Measurements from ENCODE around the gene ADGRL1.
"Not testable (repeated sequence)": the region's sequence is repeated elsewhere in the genome, so short reads cannot be mapped to it uniquely, and the experiment has no call there.

DNA sequence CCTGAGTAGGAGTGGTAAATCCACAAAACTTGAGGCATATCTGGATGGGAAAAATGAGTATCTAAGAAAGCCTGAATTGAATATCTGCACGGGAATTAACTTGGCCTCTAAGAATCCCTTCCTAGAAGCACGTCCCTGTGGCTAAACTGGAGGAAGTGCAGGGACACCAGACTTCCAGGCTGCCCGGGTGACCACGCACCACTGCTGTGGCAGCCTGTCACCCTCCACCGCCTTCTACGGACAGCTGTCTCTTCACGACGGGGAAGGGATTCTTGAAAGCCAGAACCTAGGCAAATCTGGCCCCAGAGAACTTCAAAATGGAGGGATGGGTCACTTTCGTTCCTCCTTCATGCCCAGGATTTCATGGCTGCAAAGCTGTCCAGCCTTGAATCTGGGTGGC, 2.5 kb upstream of the ADGRL1 start:
- TF ChIP-seq, protein P1, sequence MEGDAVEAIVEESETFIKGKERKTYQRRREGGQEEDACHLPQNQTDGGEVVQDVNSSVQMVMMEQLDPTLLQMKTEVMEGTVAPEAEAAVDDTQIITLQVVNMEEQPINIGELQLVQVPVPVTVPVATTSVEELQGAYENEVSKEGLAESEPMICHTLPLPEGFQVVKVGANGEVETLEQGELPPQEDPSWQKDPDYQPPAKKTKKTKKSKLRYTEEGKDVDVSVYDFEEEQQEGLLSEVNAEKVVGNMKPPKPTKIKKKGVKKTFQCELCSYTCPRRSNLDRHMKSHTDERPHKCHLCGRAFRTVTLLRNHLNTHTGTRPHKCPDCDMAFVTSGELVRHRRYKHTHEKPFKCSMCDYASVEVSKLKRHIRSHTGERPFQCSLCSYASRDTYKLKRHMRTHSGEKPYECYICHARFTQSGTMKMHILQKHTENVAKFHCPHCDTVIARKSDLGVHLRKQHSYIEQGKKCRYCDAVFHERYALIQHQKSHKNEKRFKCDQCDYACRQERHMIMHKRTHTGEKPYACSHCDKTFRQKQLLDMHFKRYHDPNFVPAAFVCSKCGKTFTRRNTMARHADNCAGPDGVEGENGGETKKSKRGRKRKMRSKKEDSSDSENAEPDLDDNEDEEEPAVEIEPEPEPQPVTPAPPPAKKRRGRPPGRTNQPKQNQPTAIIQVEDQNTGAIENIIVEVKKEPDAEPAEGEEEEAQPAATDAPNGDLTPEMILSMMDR (IDR thresholded peaks at IDR 0.05), result not testable (repeated sequence)
- TF ChIP-seq EZH2 (IDR thresholded peaks at IDR 0.05; ENCODE audit: borderline replicate concordance, insufficient read depth, low read depth, low read length, poor library complexity, severe bottlenecking), result not testable (repeated sequence)

Data from B cell (primary cell).